Astrocyte (in vitro differentiated cells and primary cell): ENCODE data around the gene REPIN1.

Experiments used
- EZH2 ChIP-seq: IDR thresholded peaks from 2 replicates; pipeline ENCODE4 v1.6.1; 2012; ENCODE audit warnings: mild to moderate bottlenecking, low read length, inconsistent platforms; ENCODE audit not compliant: insufficient read depth
- TF ChIP-seq, protein P1 (sequence below): IDR thresholded peaks from 2 replicates; pipeline ENCODE4 v1.5.1; 2011; ENCODE audit warnings: low read depth, mild to moderate bottlenecking, inconsistent platforms, low read length, moderate library complexity; ENCODE audit not compliant: insufficient read depth

DNA sequence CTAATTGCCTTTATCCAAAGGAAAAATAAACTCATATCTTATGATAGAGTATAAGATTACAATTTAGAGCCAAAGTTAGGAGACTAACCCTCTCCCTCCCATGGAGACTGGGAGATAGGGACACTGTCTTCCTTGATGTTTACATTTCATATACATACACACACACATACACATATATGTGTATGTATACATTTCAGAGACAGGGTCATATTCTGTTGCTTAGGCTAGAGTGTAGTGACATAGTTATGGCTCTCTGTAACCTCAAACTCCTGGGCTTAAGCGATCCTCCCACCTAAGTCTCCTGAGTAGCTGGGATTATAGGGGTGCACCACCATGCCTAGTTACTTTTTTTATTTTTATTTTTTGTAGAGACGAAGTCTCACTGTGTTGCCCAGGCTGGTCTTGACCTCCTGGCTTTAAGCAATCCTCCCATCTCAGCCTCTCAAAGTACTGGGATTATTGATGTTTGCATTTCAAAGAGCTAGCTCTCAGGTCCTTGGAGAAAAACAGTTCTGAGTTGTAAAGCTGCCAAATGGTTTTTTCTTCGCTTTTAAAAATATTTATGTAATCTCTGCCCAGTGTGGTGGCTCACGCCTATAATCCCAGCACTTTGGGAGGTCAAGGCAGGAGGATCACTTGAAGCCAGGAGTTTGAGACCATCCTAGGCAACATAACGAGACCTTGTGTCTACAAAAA lies 8.1 kb upstream of the REPIN1 start:
- TF ChIP-seq EZH2 = no peak
- TF ChIP-seq, protein P1, sequence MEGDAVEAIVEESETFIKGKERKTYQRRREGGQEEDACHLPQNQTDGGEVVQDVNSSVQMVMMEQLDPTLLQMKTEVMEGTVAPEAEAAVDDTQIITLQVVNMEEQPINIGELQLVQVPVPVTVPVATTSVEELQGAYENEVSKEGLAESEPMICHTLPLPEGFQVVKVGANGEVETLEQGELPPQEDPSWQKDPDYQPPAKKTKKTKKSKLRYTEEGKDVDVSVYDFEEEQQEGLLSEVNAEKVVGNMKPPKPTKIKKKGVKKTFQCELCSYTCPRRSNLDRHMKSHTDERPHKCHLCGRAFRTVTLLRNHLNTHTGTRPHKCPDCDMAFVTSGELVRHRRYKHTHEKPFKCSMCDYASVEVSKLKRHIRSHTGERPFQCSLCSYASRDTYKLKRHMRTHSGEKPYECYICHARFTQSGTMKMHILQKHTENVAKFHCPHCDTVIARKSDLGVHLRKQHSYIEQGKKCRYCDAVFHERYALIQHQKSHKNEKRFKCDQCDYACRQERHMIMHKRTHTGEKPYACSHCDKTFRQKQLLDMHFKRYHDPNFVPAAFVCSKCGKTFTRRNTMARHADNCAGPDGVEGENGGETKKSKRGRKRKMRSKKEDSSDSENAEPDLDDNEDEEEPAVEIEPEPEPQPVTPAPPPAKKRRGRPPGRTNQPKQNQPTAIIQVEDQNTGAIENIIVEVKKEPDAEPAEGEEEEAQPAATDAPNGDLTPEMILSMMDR = no peak
